Loucy (cell line): Measurements from ENCODE around the gene ELL.

Experiments
- H2AFZ ChIP-seq: fragments of 200-600 bp; sonication (generic); 2 replicates; pipeline ENCODE4 v1.6.0; 2016; ENCODE audit warnings: antibody characterized with exemption, mild to moderate bottlenecking, low read length, moderate library complexity
- H3F3A ChIP-seq: fragments of 200-600 bp; 2 replicates; pipeline ENCODE4 v1.6.0; 2016; ENCODE audit warnings: antibody characterized with exemption, low read depth, mild to moderate bottlenecking
- H3K27me3 ChIP-seq: fragments of 200-600 bp; sonication (generic); 2 replicates; pipeline ENCODE4 v1.6.1; 2014; ENCODE audit warnings: low read length, mild to moderate bottlenecking; ENCODE audit not compliant: insufficient read depth, poor library complexity, severe bottlenecking
- H3K36me3 ChIP-seq: fragments of 200-600 bp; sonication (generic); 2 replicates; pipeline ENCODE4 v1.6.1; 2016; ENCODE audit warnings: low read length; ENCODE audit not compliant: insufficient read depth
- H3K4me1 ChIP-seq: fragments of 200-600 bp; sonication (generic); 2 replicates; pipeline ENCODE4 v1.5.1; 2014; ENCODE audit warnings: low read length, mild to moderate bottlenecking; ENCODE audit not compliant: insufficient read depth, poor library complexity, severe bottlenecking
- H3K4me2 ChIP-seq: fragments of 200-600 bp; sonication (generic); 2 replicates; pipeline ENCODE4 v1.6.0; 2014; ENCODE audit warnings: antibody characterized with exemption, low read length, low read depth, mild to moderate bottlenecking; ENCODE audit not compliant: poor library complexity, severe bottlenecking
- H3K4me3 ChIP-seq: fragments of 200-600 bp; sonication (generic); 2 replicates; pipeline ENCODE4 v1.5.1; 2014; ENCODE audit warnings: low read length, mild to moderate bottlenecking, mixed read lengths; ENCODE audit not compliant: poor library complexity, severe bottlenecking
- H3K79me2 ChIP-seq: fragments of 200-600 bp; sonication (generic); 2 replicates; pipeline ENCODE4 v1.6.1; 2014; ENCODE audit warnings: low read length; ENCODE audit not compliant: insufficient read depth
- H3K9ac ChIP-seq: fragments of 200-600 bp; sonication (generic); 2 replicates; pipeline ENCODE4 v1.6.0; 2014; ENCODE audit warnings: mild to moderate bottlenecking, low read depth, low read length, moderate library complexity; ENCODE audit not compliant: poor library complexity, severe bottlenecking
- H3K9me2 ChIP-seq: fragments of 200-600 bp; sonication (generic); replicated peaks from 2 replicates; pipeline ENCODE4 v1.6.1; 2016; ENCODE audit warnings: low read depth, low read length, mixed read lengths
- H3K9me3 ChIP-seq: fragments of 200-600 bp; sonication (generic); 2 replicates; pipeline ENCODE4 v1.6.1; 2014; ENCODE audit warnings: mild to moderate bottlenecking, antibody characterized with exemption, low read length, low read depth; ENCODE audit not compliant: insufficient read depth
- H4K20me1 ChIP-seq: fragments of 200-600 bp; sonication (generic); 2 replicates; pipeline ENCODE4 v1.6.0; 2014; ENCODE audit warnings: antibody characterized with exemption, low read length, mild to moderate bottlenecking; ENCODE audit not compliant: insufficient read depth, poor library complexity, severe bottlenecking
- CTCF ChIP-seq: fragments of 200-600 bp; sonication (generic); conservative IDR thresholded peaks from 2 replicates; pipeline ENCODE4 v1.5.1; 2014; ENCODE audit warnings: mild to moderate bottlenecking, antibody characterized with exemption, low read length
- EZH2phosphoT487 ChIP-seq: fragments of 200-600 bp; IDR thresholded peaks from 2 replicates; pipeline ENCODE4 v1.6.1; 2018; ENCODE audit warnings: antibody characterized with exemption, mild to moderate bottlenecking, moderate library complexity, borderline replicate concordance

Gene ELL

GRCh38 chr19:18494267-18494607 is 27.6 kb downstream of the ELL start:
- H3F3A ChIP-seq, result peaks cover 2% of the 10 kb centered on the region; the same call in 1 of the 2 replicates
- H3K4me2 ChIP-seq, result no peak overlapping the region
- no peaks in the 10 kb centered on the region for H3K27me3 ChIP-seq
- H3K9ac ChIP-seq, result no peak overlapping the region
- H3K4me3 ChIP-seq, result no peak overlapping the region
- no peaks in the 10 kb centered on the region for H3K9me2 ChIP-seq
- peaks cover 96% of the 10 kb centered on the region for H3K79me2 ChIP-seq
- H4K20me1 ChIP-seq, result peaks cover 55% of the 10 kb centered on the region
- H2AFZ ChIP-seq, result no peak overlapping the region
- TF ChIP-seq CTCF, result no peak
- TF ChIP-seq EZH2phosphoT487, result no peak
- H3K4me1 ChIP-seq, result peaks cover 26% of the 10 kb centered on the region
- no peaks in the 10 kb centered on the region for H3K9me3 ChIP-seq
- no peaks in the 10 kb centered on the region for H3K36me3 ChIP-seq

GRCh38 chr19:18493440-18494266 is 28.2 kb downstream of the ELL start:
- Histone ChIP-seq H3K4me2 (no peak overlapping the region), H3K4me3 (no peak overlapping the region), H3K27me3 (no peaks in the 10 kb centered on the region), H3K4me1 (peaks cover 31% of the 10 kb centered on the region), H4K20me1 (peaks cover 57% of the 10 kb centered on the region), H3F3A (peaks cover 2% of the 10 kb centered on the region; the same call in 1 of the 2 replicates), H3K9me3 (no peaks in the 10 kb centered on the region), H2AFZ (no peak overlapping the region), H3K9me2 (no peaks in the 10 kb centered on the region), H3K79me2 (peaks cover 96% of the 10 kb centered on the region), H3K36me3 (no peaks in the 10 kb centered on the region), H3K9ac (no peak overlapping the region)
- TF ChIP-seq CTCF (no peak), EZH2phosphoT487 (no peak)

GRCh38 chr19:18491995-18492953 is 29.6 kb downstream of the ELL start:
- Histone ChIP-seq H3K9ac (no peak overlapping the region), H3K9me3 (no peaks in the 10 kb centered on the region), H3K36me3 (no peaks in the 10 kb centered on the region), H4K20me1 (peaks cover 63% of the 10 kb centered on the region), H3K4me2 (no peak overlapping the region), H2AFZ (no peak overlapping the region), H3K9me2 (no peaks in the 10 kb centered on the region), H3K4me3 (no peak overlapping the region), H3K27me3 (no peaks in the 10 kb centered on the region), H3K79me2 (peaks cover 96% of the 10 kb centered on the region), H3K4me1 (peaks cover 35% of the 10 kb centered on the region), H3F3A (peaks cover 2% of the 10 kb centered on the region; the same call in 1 of the 2 replicates)
- TF ChIP-seq EZH2phosphoT487 (no peak), CTCF (no peak)
